Body of pancreas (tissue), 4 donors: ENCODE data around the gene NCOA3.

Experiments used
- CTCF ChIP-seq, 7 experiments: fragments of 450-650 bp in 4 of 7; fragments of 200-600 bp in 3 of 7; sonication (generic) in 3 of 7; IDR thresholded peaks; one replicate each; pipeline ENCODE4 v1.5.1; 2016 to 2019; ENCODE audit warnings: antibody characterized with exemption in 7 of 7
- POLR2A ChIP-seq, 3 donors: fragments of 450-650 bp; IDR thresholded peaks; one replicate each; pipeline ENCODE4 v1.6.1; 2016; ENCODE audit warnings: antibody characterized with exemption in 3 of 3, mild to moderate bottlenecking in 2 of 3

DNA sequence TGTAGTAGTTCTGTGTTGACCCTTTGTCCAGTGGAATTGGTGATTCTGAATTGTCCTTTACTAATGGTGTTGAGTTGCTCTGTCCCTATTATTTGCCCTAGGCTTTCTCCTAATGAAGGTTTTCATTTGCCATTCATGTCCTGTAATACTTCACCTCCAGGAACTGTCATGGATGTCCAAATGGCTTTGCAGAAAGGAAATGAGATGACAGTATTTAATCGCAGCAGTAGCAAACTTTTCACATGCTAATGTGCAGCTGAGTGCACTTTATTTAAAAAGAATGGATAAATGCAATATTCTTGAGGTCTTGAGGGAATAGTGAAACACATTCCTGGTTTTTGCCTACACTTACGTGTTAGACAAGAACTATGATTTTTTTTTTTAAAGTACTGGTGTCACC is 152.2 kb downstream of the NCOA3 start:
- TF ChIP-seq CTCF (IDR thresholded peaks at IDR 0.05) (no peak), POLR2A (IDR thresholded peaks at IDR 0.05) (no peak)
